Measurements from ENCODE around the gene B4GAT1. TPM values are rescaled to one million over a fixed set of nuclear protein-coding genes. Genes with fewer than 3 reads are reported as not detected.

Gene B4GAT1
- total RNA-seq, 4 donors from 2014 or later, result 53.4 to 105 (median 97.6) TPM

- no peak for DNase-seq (ENCODE audit: low spot score in 2 of 2)
- Histone ChIP-seq H3K4me1 (peaks cover 3 to 41% (median 27%) of the 10 kb centered on the region in 4 donors), H3K4me3 (no peak overlapping the region), H3K27me3 (no peaks in the 10 kb centered on the region), H3K9me3 (no peaks in the 10 kb centered on the region), H3K27ac (no peak overlapping the region), H3K36me3 (peaks cover 0 to 53% (median 25%) of the 10 kb centered on the region in 3 donors)
- WGBS, 2 donors, result 89 to 90% methylated on average over 8 of the region's 8 CpGs
- TF ChIP-seq EP300 (IDR thresholded peaks at IDR 0.05) (no peak), CTCF (IDR thresholded peaks at IDR 0.05) (no peak), POLR2A (IDR thresholded peaks at IDR 0.05) (no peak)
Observed at GRCh38 chr11:66343176-66343575, 4.3 kb downstream of the B4GAT1 start.

GRCh38 chr11:66341502-66342126 is 5.8 kb downstream of the B4GAT1 start:
- no peak for DNase-seq (ENCODE audit: low spot score in 2 of 2)
- WGBS, 2 donors, result 94 to 95% methylated on average over 21 of the region's 21 CpGs
- H3K36me3 ChIP-seq, result peaks cover 0 to 63% (median 30%) of the 10 kb centered on the region in 3 donors
- peaks cover 3 to 41% (median 29%) of the 10 kb centered on the region in 4 donors for H3K4me1 ChIP-seq
- H3K27ac ChIP-seq, result no peak overlapping the region
- H3K4me3 ChIP-seq, result no peak overlapping the region
- TF ChIP-seq CTCF (IDR thresholded peaks at IDR 0.05), result no peak
- TF ChIP-seq EP300 (IDR thresholded peaks at IDR 0.05), result no peak
- TF ChIP-seq POLR2A (IDR thresholded peaks at IDR 0.05), result no peak
- H3K27me3 ChIP-seq, result no peaks in the 10 kb centered on the region
- no peaks in the 10 kb centered on the region for H3K9me3 ChIP-seq

GRCh38 chr11:66340596-66341501 is 6.6 kb downstream of the B4GAT1 start:
- no peak overlapping the region for H3K4me3 ChIP-seq
- no peaks in the 10 kb centered on the region for H3K9me3 ChIP-seq
- H3K36me3 ChIP-seq, result peaks cover 0 to 63% (median 30%) of the 10 kb centered on the region in 3 donors
- DNase-seq (ENCODE audit: low spot score in 2 of 2), result no peak
- H3K27me3 ChIP-seq, result no peaks in the 10 kb centered on the region
- no peak overlapping the region for H3K27ac ChIP-seq
- TF ChIP-seq CTCF (IDR thresholded peaks at IDR 0.05) (no peak), POLR2A (IDR thresholded peaks at IDR 0.05) (no peak), EP300 (IDR thresholded peaks at IDR 0.05) (no peak)
- WGBS, 2 donors, result 89 to 93% methylated on average over 22 to 26 of the region's 28 CpGs
- H3K4me1 ChIP-seq, result peaks cover 0 to 41% (median 28%) of the 10 kb centered on the region in 4 donors

- WGBS, 2 donors, result 76 to 79% methylated on average over 14 of the region's 14 CpGs
- no peak for DNase-seq (ENCODE audit: low spot score in 2 of 2)
- TF ChIP-seq POLR2A (IDR thresholded peaks at IDR 0.05) (no peak), CTCF (IDR thresholded peaks at IDR 0.05) (no peak), EP300 (IDR thresholded peaks at IDR 0.05) (no peak)
- Histone ChIP-seq H3K9me3 (no peaks in the 10 kb centered on the region), H3K4me1 (peaks cover 0 to 43% (median 31%) of the 10 kb centered on the region in 4 donors), H3K27ac (no peak overlapping the region), H3K4me3 (no peak overlapping the region), H3K27me3 (no peaks in the 10 kb centered on the region), H3K36me3 (peaks cover 0 to 63% (median 30%) of the 10 kb centered on the region in 3 donors)
Observed at GRCh38 chr11:66339686-66340483, 7.5 kb downstream of the B4GAT1 start.

Data from tibial nerve (tissue), 4 donors.